Stimulated activated CD8-positive, alpha-beta memory T cell treated with anti-CD3 and anti-CD28 coated beads, Interleukin-15, amount 100 ng/mL, for 4 hours (primary cell): ENCODE measurements around the gene HOXA1.

Experiments used
- DNase-seq, 2 donors: peaks; one replicate each; pipeline ENCODE4 v3.0.0-alpha.2; 2020; ENCODE audit warnings: low read depth in 2 of 2

HOXA1 gene

GRCh38 chr7:27092819-27093110 is 3.0 kb downstream of the HOXA1 start:
- no peak for DNase-seq

- no peak for DNase-seq
Observed at GRCh38 chr7:27091941-27092818, 3.6 kb downstream of the HOXA1 start.

- no peak for DNase-seq
Observed at GRCh38 chr7:27091105-27091504, 4.7 kb downstream of the HOXA1 start.

GRCh38 chr7:27088002-27088922 is 7.5 kb downstream of the HOXA1 start:
- DNase-seq = no peak

- DNase-seq = no peak
Observed at GRCh38 chr7:27083646-27084045, 12.2 kb downstream of the HOXA1 start.

GRCh38 chr7:27082171-27082570 is 13.6 kb downstream of the HOXA1 start:
- no peak for DNase-seq

GRCh38 chr7:27080844-27081436 is 14.9 kb downstream of the HOXA1 start:
- DNase-seq = no peak

- DNase-seq = no peak
Observed at GRCh38 chr7:27079234-27079975, 16.4 kb downstream of the HOXA1 start.

GRCh38 chr7:27078616-27079233 is 17.1 kb downstream of the HOXA1 start:
- no peak for DNase-seq

GRCh38 chr7:27073076-27073475 is 22.7 kb downstream of the HOXA1 start:
- DNase-seq = no peak

- DNase-seq = no peak
Observed at GRCh38 chr7:27071622-27072390, 24.0 kb downstream of the HOXA1 start.

- no peak for DNase-seq
Observed at GRCh38 chr7:27068259-27068658, 27.5 kb downstream of the HOXA1 start.

- no peak for DNase-seq
Observed at GRCh38 chr7:27066148-27066547, 29.7 kb downstream of the HOXA1 start.

- no peak for DNase-seq
Observed at GRCh38 chr7:27065709-27066108, 30.1 kb downstream of the HOXA1 start.

GRCh38 chr7:27064661-27065060 is 31.1 kb downstream of the HOXA1 start:
- DNase-seq = no peak

- no peak for DNase-seq
Observed at GRCh38 chr7:27064159-27064558, 31.6 kb downstream of the HOXA1 start.

- DNase-seq = no peak
Observed at GRCh38 chr7:27062946-27063345, 32.9 kb downstream of the HOXA1 start.

- DNase-seq = no peak
Observed at GRCh38 chr7:27053153-27053552, 42.6 kb downstream of the HOXA1 start.

GRCh38 chr7:27051451-27051850 is 44.3 kb downstream of the HOXA1 start:
- no peak for DNase-seq

- no peak for DNase-seq
Observed at GRCh38 chr7:27048438-27048837, 47.4 kb downstream of the HOXA1 start.
